ENCODE measurements around the gene DLX2.
A peak's percentile ranks its signal among the peaks of the same experiment; 100 is the strongest.
"Not testable (repeated sequence)": the region's sequence is repeated elsewhere in the genome, so short reads cannot be mapped to it uniquely, and the experiment has no call there.

The DLX2 gene

DNA sequence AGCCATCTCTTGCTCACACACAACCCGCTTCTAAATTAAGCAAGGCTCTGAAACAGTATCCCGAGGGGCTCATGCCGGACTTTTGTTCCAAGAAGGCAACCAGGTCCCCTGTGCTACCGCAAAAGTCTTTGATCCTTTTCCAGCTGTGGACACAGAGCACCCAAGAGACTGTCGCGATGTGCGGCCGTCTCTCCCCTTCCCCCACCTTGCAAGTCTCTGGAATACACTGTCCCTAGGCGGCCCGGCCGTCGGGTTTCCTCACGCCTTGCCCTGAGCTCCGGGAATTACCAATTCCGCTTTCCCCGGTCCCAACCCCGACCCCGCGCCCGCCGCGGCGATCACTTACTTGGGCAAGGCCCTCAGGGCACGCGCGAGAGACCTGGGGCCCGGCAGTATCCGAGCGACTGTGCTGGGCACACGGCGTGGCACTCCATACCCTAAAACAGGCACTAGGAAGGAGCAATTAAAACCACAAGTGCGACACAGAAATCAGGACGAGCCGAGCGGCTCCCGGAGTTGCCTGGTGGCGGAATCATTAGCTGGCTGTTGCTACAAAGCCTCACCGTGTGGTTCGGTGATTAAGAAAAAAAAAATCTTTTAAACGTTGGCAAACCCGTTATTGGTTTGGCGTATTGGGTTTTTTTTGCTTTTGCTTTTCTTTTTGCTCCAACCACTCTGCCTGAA is 19.6 kb downstream of the DLX2 start:
- DNase-seq = peak; percentile 78

DNA sequence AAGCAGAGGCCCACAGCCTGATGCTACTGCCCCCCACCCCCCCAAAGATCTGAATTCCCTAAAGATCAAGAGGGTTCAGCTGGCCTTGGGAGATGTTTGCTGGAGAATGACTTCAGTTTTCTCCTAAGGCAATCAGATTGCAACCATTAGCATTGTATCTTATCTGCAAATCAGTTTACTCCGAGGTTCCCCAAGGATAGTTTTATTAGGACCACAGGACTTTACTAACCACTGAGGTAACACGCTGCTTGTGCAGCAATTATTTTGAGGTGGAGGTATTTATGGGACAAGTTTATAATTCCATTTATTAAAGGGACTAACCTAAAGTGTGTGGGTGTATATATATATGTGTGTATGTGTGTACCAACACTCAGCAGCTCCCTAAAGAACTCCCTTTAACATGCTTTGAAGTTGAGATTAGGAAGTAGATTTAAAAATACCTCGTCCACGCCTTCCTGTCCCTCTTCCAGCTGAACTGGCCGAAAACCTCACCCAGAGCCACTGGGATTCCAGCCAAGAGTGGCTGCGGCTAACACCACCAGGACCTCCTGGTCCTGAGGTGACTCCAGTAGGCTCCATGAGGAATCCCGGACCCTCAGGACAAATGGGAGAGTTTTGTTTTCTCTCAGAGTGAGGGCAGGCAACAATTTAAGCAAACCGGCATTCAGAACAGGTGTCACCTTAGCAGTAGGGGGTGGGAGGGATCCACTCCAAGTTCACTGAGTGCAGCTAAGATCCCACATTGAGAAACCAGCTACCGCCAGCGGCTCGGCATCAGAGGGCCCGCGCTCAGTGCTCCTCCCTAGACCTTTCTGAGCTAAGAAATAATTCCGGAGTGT is 20.4 kb downstream of the DLX2 start:
- peak; percentile 73 for DNase-seq

DNA sequence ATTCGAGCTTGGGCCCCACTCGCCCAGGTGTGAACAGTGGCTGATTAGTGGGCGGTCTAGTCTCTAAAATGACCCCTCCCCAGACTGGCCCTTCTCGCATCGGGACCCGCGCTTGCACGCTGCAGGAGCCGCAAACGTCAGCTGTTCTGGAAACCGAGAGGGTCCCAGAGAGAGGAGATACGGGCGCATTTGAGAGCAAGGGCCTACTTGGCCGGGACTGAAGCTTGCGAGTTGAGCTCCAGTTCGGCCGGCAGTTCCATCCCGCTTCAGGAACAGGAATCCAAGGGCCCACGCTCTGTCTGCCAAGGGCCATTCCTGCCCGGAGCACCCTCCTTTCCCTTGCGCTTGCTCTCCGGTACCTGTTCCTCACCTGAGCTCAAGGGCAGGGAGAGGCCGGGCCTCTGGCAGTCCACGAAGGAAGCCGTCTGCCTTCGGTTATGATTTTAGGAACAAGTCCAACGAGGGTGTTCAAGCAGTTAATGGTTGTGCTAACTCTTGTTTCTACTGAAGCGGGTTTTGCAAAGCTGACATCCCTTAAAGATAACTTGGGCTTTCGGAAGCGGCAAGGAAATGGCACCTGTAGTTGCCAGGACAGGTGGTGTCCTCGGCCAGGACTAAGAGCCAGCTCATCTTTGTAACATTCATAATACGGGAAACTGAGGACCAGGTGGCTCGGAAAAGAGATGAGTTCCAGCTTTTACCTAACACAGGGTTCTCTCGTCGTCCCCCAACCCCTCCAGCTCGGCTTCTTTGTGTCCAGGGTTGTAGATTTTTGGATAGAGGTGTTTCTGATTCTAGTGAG is 21.3 kb downstream of the DLX2 start:
- DNase-seq = peak; percentile 78

DNA sequence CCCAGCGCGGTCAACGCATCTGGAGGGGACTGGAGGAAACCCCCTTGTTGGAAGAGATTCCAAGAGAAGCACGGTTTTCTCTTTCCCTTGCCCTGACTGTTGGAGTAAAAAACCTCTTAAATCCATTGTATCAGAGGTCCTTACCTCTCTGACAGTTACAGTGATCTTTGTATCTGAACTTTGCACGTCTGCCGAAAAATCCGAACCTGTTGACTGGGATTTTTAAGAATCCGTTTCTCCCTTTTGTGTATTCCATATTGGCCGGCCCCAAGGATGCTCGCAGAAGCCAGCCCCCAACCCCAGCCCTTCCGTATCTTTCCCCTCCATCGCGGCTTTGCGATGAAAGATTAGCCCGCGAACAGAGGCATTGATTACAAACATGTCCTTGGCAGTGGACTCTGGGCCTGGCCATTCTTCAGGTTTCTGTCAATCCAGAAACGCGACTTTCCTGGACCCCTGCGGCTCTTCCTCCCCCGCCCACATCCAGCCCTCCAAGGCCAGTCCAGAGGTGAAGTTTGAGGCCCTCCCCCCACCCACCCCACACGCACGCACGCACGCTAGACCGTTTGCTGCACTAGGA is 22.0 kb downstream of the DLX2 start:
- DNase-seq = no peak

DNA sequence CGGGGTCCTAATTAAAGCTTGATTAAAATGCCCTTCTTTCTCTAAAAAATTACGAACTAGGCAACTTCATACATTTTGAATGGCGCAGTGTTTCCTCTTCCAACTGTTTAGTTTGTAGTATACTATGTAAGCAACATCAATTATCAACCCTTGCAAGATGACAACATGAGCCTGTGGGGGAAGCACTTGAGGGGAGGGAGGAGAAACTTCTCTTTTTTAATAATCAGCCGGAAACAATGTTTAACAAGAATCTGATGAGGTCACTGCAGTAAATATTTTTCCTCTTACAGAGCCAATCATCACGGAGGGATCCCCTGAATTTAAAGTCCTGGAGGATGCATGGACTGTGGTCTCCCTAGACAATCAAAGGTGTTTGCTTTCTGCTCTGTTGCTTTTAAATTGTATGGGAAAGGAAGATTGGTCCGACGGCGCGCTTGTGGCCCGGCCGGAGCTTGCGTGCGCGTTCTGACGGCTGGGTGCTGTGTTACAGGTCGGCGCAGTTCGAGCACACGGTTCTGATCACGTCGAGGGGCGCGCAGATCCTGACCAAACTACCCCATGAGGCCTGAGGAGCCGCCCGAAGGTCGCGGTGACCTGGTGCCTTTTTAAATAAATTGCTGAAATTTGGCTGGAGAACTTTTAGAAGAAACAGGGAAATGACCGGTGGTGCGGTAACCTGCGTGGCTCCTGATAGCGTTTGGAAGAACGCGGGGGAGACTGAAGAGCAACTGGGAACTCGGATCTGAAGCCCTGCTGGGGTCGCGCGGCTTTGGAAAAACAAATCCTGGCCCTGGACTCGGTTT is 22.7 kb downstream of the DLX2 start:
- DNase-seq = peak; percentile 68

DNA sequence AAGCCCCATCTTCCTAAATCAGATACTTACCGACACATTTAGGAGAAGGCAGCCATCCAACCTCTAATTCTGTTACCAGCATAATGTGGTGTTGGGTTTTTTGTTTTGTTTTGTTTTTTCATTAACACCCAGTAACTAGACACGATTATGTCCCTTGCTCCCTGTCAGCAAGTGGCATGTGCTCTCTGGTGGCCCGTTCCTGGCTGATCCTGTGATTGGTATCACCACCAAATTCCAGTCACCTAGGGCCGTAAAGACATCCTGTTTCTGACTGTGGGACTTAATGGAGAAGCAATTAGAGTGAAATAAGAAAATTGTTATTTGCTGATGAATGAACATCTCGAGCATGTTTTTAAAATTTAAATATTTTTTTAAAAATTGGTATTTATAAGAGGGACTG is 23.3 kb downstream of the DLX2 start:
- peak; percentile 27 for DNase-seq

DNA sequence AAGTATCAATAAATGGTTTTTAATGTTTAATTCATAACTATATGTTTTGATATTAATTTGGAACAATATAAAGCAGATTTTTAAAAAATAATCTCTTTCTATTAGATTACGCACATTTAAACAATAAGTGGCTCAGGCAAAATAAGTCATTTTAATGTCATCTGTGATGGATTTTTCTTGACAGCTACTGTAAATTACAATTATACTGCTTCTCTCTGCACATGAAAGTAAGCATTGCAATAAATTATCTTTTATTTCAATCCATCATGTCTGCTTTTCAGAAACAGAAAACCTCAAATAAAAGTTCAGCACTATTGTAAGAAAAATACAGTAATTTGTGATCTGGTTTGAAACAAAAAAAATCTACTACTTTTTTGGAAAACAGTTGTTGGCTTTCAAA is 28.4 kb downstream of the DLX2 start:
- no peak for DNase-seq

DNA sequence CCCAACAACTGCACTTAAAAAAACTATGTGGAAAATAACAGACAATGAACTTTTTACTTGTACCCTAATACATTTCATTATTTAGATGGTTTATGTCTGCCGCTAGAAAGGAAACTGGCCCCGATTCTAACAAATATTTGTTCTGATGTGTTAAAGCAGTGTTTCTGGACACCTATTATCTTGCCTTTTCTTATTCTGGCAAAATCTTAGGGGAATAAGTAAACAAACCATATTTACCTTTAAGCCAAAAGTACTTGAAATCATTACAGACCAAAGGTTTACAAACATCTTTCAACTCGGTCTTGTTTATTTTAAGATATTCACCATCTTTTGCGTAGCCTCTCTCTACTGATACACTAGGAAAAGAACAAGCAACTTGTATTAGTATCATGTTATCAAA is 29.2 kb downstream of the DLX2 start:
- DNase-seq = no peak

DNA sequence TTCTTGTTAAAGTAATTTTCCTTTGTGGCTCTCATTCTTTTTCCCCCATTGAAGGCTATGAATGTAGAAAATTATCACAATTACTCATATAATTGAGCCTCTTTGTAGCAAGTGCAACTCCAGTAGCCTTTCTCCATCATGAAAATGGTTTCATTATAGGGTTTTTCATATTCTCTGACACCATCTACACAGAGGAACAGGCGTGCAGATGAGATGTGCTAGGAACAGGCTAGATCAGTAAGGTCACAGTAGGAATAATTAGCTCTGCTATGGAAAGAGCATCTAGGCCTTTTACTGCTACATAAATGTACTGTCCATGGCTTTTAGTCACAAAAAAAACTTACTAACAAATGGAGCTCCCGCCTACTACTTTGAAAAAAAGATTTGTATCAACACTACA is 30.0 kb downstream of the DLX2 start:
- DNase-seq = peak; percentile 17

DNA sequence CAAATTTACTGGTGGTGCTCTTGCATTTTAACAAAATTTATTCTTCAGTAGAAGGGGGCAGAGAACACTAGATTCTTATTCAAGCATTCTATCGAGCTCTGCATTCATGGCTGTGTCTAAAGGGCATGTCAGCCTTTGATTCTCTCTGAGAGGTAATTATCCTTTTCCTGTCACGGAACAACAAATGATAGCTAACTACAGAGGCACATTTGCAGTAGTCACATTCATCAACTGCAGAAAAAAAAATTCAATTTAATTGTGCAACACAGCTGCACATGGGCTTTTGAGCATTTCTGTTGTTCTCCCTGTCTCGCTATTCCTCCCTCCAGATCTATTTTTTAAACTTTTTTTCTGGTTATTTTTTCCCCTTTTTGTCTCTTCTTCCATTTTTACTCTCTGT is 30.4 kb downstream of the DLX2 start:
- DNase-seq = peak; percentile 28

DNA sequence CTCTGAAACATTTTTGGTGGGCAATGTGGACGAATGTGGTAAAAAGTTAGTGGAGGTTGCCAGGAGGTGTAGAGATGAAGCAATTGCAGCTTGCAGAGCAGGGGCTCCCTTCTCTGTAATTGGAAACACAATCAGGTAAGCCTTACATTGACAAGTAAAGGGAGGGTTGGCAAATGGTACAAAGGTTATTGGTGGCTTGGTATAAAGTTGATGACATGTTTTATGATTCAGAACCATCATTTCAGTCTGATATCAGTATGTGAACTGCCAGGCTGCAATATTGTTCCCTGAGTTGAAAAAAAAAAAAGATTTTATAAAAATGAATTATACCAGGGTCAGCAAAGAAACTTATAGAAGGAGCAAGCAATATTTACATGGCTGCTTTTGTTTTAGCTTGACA is 31.8 kb downstream of the DLX2 start:
- no peak for DNase-seq

DNA sequence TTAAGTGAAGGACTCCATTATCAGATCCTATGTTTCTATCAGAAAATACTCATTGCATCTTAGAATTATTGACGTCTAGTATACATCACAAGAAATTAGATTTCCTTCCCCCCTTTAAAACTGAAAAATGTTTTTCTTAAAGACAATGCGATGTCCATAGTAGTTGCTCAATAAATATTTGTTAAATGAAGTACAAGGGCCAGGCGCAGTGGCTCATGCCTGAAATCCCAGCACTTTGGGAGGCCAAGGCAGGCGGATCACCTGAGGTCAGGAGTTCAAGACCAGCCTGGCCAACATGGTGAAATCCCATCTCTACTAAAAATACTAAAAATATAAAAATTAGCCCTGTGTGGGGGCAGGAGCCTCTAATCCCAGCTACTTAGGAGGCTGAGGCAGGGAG is 34.8 kb downstream of the DLX2 start:
- DNase-seq = not testable (repeated sequence)

DNA sequence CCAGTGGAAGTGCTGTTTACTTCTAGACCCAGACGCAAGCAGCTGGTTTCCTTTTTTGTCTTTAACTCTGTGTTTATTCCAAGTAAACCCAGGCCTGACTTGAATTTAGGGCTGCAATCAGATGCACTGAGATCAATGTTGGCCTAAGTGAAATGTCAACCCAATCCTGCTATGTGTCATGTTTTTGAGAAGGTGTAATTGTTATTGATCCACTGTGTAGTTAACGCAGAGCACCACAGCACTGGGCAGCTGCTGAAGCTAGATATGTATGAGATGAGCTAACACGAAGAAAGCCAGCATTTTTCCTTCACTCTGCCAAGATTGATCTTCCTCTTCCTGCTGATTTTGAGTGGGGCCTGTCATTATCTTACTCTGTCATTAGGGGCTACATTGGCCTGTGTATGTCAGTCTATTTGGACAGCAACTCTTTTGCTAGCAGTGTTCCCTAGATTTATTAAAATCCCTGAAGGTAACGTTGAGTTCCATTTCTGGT is 36.3 kb downstream of the DLX2 start:
- peak; percentile 72 for DNase-seq

DNA sequence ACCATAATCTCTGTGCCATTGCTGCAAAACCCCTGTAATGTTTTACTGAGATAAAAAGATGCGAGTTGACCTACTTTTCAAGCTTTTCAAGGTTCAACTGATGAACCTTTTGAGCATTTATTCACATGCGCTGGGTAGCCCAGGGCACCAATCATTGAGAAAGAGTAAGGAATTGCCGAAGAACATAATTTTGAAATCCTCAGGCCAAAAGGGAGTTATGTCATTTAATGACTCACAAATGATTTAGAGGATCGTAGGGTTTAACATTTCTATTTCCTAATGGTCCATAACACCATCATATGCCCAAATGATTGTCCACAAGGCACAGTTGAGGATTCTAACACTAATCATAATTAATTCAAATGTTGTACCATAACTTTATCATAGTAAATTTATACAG is 37.6 kb downstream of the DLX2 start:
- no peak for DNase-seq

DNA sequence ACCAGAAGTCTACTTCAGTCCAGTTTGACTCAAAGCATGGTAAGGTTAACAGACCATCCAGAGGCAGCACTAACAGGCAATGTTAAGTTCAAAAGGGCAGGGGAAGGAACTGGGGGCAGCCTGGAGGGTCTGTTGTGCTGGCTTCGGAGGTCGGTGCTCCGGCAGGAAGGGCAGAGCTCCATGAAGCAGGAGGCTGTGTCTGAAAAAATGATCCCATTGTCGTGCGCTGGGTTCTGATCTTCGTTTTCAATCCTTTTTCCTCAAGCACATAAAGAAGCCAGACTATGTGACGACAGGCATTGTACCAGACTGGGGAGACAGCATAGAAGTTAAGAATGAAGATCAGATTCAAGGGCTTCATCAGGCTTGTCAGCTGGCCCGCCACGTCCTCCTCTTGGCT is 39.3 kb downstream of the DLX2 start:
- DNase-seq = no peak

DNA sequence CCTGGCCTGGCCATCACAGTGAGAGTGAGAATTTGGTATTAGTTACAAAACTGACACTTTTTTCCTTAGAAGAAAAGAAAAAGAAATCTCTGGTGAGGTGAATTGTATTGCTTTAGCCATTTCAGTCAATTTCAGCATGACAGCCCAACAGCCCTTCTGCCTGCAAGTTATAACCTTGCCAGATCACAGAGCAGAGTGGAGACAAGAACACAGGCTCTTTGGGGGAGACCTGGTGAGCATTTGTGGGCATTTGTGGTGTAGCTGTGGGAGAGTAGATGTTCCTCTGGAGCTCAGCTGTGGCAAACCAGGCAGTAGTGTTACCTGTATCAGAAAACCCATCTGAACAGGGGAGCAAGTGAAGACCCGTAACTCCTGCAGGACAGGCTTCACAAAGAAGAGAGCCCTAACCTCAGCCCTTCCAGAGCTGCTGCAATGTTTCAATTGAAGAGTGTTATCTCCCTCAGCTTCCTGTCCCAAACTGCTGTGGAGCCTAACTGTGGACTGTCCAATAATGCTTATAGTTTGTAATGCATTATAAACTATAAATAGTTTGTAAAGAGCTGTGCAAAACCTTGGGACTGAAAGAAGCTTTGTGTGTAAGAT is 40.2 kb downstream of the DLX2 start:
- DNase-seq = no peak

DNA sequence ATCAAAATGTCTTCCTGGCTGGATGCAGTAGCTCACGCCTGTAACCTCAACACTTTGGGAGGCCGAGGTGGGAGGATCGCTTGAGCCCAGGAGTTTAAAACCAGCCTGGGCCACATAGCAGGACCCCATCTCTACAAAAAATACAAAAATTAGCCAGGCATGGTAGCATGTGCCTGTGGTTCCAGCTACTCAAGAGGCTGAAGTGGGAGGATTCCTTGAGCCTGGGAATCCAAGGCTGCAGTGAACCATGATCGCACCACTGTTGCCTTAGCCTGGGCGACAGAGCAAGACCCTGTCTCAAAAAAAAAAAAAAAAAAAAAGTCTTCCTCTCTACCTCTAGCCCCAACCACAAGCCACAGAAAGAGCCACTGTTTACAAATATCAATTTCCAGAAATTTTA is 42.6 kb downstream of the DLX2 start:
- DNase-seq = not testable (repeated sequence)

DNA sequence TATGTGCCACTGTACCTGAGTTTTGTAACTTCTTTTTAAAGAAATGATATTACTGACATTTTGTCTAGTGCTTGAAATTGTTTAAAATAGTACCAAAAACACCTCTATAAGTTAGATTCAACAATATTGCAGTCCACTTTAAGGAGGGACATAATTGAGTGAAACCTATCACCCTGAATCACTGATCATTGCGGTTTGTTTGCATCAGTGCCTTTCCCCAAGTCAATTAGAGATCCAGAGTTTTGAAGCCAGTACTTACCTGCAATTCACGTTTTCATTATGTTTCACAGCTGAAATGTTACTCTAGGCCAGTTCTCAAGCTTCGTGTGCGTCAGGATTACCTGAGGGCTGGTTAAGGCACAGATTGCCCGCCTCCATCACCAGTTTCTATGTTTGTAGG is 44.0 kb downstream of the DLX2 start:
- no peak for DNase-seq

DNA sequence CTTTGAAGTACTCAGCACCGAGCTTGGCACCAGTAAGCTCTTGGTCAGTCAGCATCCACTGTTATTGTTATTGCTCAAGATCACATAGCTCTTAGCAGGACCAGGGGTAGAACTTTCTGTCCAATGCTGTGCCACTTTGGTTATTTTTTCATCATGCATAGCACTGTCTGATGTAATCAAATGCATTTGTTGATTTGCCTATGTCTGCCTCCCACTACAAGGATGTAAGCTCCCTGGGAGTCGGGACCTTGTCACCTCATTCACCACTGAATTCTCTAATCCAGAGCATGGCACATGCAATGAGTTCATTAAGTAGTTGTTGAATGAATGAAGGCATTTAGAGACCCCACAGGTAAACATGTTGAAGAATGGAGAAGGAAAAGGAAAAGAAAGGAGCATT is 46.4 kb downstream of the DLX2 start:
- no peak for DNase-seq

DNA sequence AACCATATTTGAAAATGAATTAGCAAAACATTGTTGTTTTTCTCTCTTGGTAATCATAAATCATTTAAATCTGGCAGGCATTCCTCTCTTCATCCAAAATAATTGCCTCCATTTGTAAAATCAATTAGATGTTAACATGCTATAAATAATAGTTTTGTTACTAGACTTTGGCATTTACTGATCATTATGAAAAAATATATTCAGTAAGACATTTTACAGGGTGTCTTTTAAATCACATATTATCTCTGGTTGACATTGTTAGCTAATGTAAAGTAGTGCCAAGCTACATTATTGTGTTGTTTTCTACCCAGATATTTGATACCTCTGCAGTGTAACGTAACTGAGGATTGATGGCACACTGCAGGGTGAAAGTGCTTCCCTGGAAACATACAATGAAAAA is 49.2 kb downstream of the DLX2 start:
- no peak for DNase-seq

All from eye (tissue), 1 donor.